Colonic mucosa (tissue), 4 donors: ENCODE measurements around the gene REEP5. TPM values are rescaled to one million over a fixed set of nuclear protein-coding genes. Genes with fewer than 3 reads are reported as not detected.

ENCODE experiments used
- DNase-seq: peaks from one replicate; pipeline ENCODE4 v3.0.0-alpha.2; 2020
- H3K27ac ChIP-seq: fragments of 200-600 bp; one replicate; pipeline ENCODE4 v1.8.0; 2021
- H3K27me3 ChIP-seq: fragments of 200-600 bp; one replicate; pipeline ENCODE4 v1.8.0; 2021
- H3K36me3 ChIP-seq: fragments of 200-600 bp; one replicate; pipeline ENCODE4 v1.8.0; 2021
- H3K4me1 ChIP-seq: fragments of 200-600 bp; one replicate; pipeline ENCODE4 v1.8.0; 2021; ENCODE audit warnings: mild to moderate bottlenecking
- H3K4me3 ChIP-seq: fragments of 200-600 bp; one replicate; pipeline ENCODE4 v1.8.0; 2021
- H3K9ac ChIP-seq, 2 donors: one replicate each; pipeline ENCODE4 v1.7.0; 2013; ENCODE audit warnings: control low read depth in 2 of 2, low read depth in 2 of 2, low read length in 2 of 2
- H3K9me3 ChIP-seq: fragments of 200-600 bp; one replicate; pipeline ENCODE4 v1.8.0; 2021
- CTCF ChIP-seq: fragments of 200-600 bp; IDR thresholded peaks from one replicate; pipeline ENCODE4 v1.8.0; 2022; ENCODE audit warnings: antibody characterized with exemption, mild to moderate bottlenecking
- intact Hi-C: fragments of 100-400 bp; cut with DNase I; formaldehyde crosslinking; loops from one replicate; pipeline ENCODE4 v1.14.1; 2022
- total RNA-seq, 2 donors: library from RNA; stranded (reverse); fragmentation: NEBNext Ultra II Directional in 1 of 2; extraction: Animal tissue kit (Norgen Biotek cat#: 25700) in 1 of 2; gene quantifications; one replicate each; pipeline ENCODE4 v1.2.1, GENCODE V29; 2021
- donor health status: healthy.
- donor health status: DM: no; HTN: no; CAD: no.
- donor health status: DM: no; HTN: no; CAD: no.

The REEP5 gene
- total RNA-seq, 2 donors from 2014 or later: 76.7 to 96.3 TPM

GRCh38 chr5:112956606-112957005, 34.6 kb upstream of the REEP5 start:
- intact Hi-C loops: no loop called here
- Histone ChIP-seq H3K27me3 (no peaks in the 10 kb centered on the region), H3K9ac (no peak overlapping the region), H3K9me3 (no peaks in the 10 kb centered on the region), H3K4me1 (no peaks in the 10 kb centered on the region), H3K27ac (no peak overlapping the region), H3K4me3 (no peak overlapping the region), H3K36me3 (no peaks in the 10 kb centered on the region)
- no peak for DNase-seq
- TF ChIP-seq CTCF: no peak

- H3K27me3 ChIP-seq: no peaks in the 10 kb centered on the region
- no peak overlapping the region for H3K9ac ChIP-seq
- no peak for TF ChIP-seq CTCF
- DNase-seq: no peak
- H3K4me1 ChIP-seq: no peaks in the 10 kb centered on the region
- H3K9me3 ChIP-seq: no peaks in the 10 kb centered on the region
- H3K36me3 ChIP-seq: no peaks in the 10 kb centered on the region
- intact Hi-C loops: no loop called here
- H3K4me3 ChIP-seq: no peak overlapping the region
- H3K27ac ChIP-seq: no peak overlapping the region
Observed at GRCh38 chr5:112951124-112951702, 29.2 kb upstream of the REEP5 start.

- no peaks in the 10 kb centered on the region for H3K4me1 ChIP-seq
- intact Hi-C loops: no loop called here
- DNase-seq: no peak
- no peak for TF ChIP-seq CTCF
- H3K9me3 ChIP-seq: no peaks in the 10 kb centered on the region
- H3K9ac ChIP-seq: no peak overlapping the region
- H3K27ac ChIP-seq: no peak overlapping the region
- no peak overlapping the region for H3K4me3 ChIP-seq
- H3K36me3 ChIP-seq: no peaks in the 10 kb centered on the region
- no peaks in the 10 kb centered on the region for H3K27me3 ChIP-seq
Observed at GRCh38 chr5:112948458-112948857, 26.4 kb upstream of the REEP5 start.

GRCh38 chr5:112940670-112941069, 18.6 kb upstream of the REEP5 start:
- Histone ChIP-seq H3K9ac (no peak overlapping the region), H3K27ac (no peak overlapping the region), H3K27me3 (no peaks in the 10 kb centered on the region), H3K9me3 (no peaks in the 10 kb centered on the region), H3K36me3 (no peaks in the 10 kb centered on the region), H3K4me3 (no peak overlapping the region), H3K4me1 (no peaks in the 10 kb centered on the region)
- intact Hi-C loops: no loop called here
- TF ChIP-seq CTCF: no peak
- DNase-seq: no peak

- H3K4me1 ChIP-seq: no peaks in the 10 kb centered on the region
- H3K36me3 ChIP-seq: no peaks in the 10 kb centered on the region
- no peak overlapping the region for H3K27ac ChIP-seq
- H3K4me3 ChIP-seq: no peak overlapping the region
- no peak overlapping the region for H3K9ac ChIP-seq
- no peak for DNase-seq
- H3K27me3 ChIP-seq: no peaks in the 10 kb centered on the region
- intact Hi-C loops: no loop called here
- no peak for TF ChIP-seq CTCF
- no peaks in the 10 kb centered on the region for H3K9me3 ChIP-seq
Observed at GRCh38 chr5:112938286-112938685, 16.3 kb upstream of the REEP5 start.

- no peak overlapping the region for H3K27ac ChIP-seq
- H3K9me3 ChIP-seq: no peaks in the 10 kb centered on the region
- no peak overlapping the region for H3K9ac ChIP-seq
- H3K36me3 ChIP-seq: no peaks in the 10 kb centered on the region
- no peak overlapping the region for H3K4me3 ChIP-seq
- no peaks in the 10 kb centered on the region for H3K4me1 ChIP-seq
- intact Hi-C loops: no loop called here
- no peak for TF ChIP-seq CTCF
- no peak for DNase-seq
- no peaks in the 10 kb centered on the region for H3K27me3 ChIP-seq
Observed at GRCh38 chr5:112935675-112936074, 13.6 kb upstream of the REEP5 start.
